IMR-90 (cell line): ENCODE results near the gene WDR5. TPM values are rescaled to one million over a fixed set of nuclear protein-coding genes. Genes with fewer than 3 reads are reported as not detected.

Experiments
- ATAC-seq: fragments of 200-7000 bp; cut with Tn5 transposase; 2 replicates; pipeline ENCODE4 v1.9.1; 2020; ENCODE audit warnings: low read depth, mild to moderate bottlenecking, moderate library complexity
- BruUV-seq: library from RNA; stranded (reverse); fragments of 400-500 nt; replicated peaks from 2 replicates; lab custom pipeline; 2021; lab: Mats Ljungman, UMichigan
- CTCF ChIA-PET: fragments of 300-600 bp; formaldehyde crosslinking; extraction: SDS; loops from one replicate; lab custom pipeline; 2021; ENCODE audit warnings: antibody characterized with exemption; lab: Yijun Ruan, JAX
- POLR2A ChIA-PET: fragments of 300-600 bp; sonication (Branson Sonifier 250); formaldehyde crosslinking; loops from one replicate; lab custom pipeline; 2022; ENCODE audit warnings: antibody characterized with exemption; ENCODE audit not compliant: unreplicated experiment; lab: Charles Lee
- DNase-seq: peaks from one replicate; pipeline ENCODE4 v3.0.0; 2013
- H2AFZ ChIP-seq: replicated peaks from 2 replicates; pipeline ENCODE3; 2013; ENCODE audit warnings: low read length, mild to moderate bottlenecking; ENCODE audit not compliant: poor library complexity
- H2AK5ac ChIP-seq: 2 replicates; pipeline ENCODE4 v1.6.1; 2013; ENCODE audit warnings: low read depth, low read length, inconsistent platforms
- H2AK9ac ChIP-seq: replicated peaks from 2 replicates; pipeline ENCODE3; 2013; ENCODE audit warnings: mild to moderate bottlenecking, low read depth, low read length, moderate library complexity; ENCODE audit not compliant: poor library complexity
- H2BK120ac ChIP-seq: 2 replicates; pipeline ENCODE4 v1.6.1; 2013; ENCODE audit warnings: low read depth, low read length, inconsistent platforms
- H2BK15ac ChIP-seq: 3 replicates; pipeline ENCODE4 v1.6.1; 2013; ENCODE audit warnings: low read depth, low read length, inconsistent platforms
- H2BK20ac ChIP-seq: 2 replicates; pipeline ENCODE4 v1.6.1; 2013; ENCODE audit warnings: low read depth, mild to moderate bottlenecking, inconsistent platforms, low read length, moderate library complexity
- H2BK5ac ChIP-seq: 2 replicates; pipeline ENCODE4 v1.6.1; 2013; ENCODE audit warnings: mild to moderate bottlenecking, low read depth, low read length, inconsistent platforms; ENCODE audit not compliant: poor library complexity, severe bottlenecking
- H3K14ac ChIP-seq: replicated peaks from 2 replicates; pipeline ENCODE4 v1.6.1; 2013; ENCODE audit warnings: low read depth, low read length, inconsistent platforms
- H3K18ac ChIP-seq: 2 replicates; pipeline ENCODE4 v1.6.1; 2013; ENCODE audit warnings: low read depth, low read length, control low read depth
- H3K23ac ChIP-seq: 2 replicates; pipeline ENCODE4 v1.6.1; 2013; ENCODE audit warnings: low read depth, low read length, inconsistent platforms
- H3K27ac ChIP-seq: 2 replicates; pipeline ENCODE4 v1.5.1; 2013; ENCODE audit warnings: mild to moderate bottlenecking, control low read depth, low read length; ENCODE audit not compliant: insufficient read depth
- H3K27me3 ChIP-seq: 2 replicates; pipeline ENCODE4 v1.6.1; 2013; ENCODE audit warnings: low read length; ENCODE audit not compliant: control insufficient read depth, insufficient read depth
- H3K36me3 ChIP-seq: 2 replicates; pipeline ENCODE4 v1.6.1; 2013; ENCODE audit warnings: low read length, mixed read lengths; ENCODE audit not compliant: control insufficient read depth, insufficient read depth
- H3K4ac ChIP-seq: 2 replicates; pipeline ENCODE4 v1.6.1; 2013; ENCODE audit warnings: low read depth, low read length, inconsistent platforms
- H3K4me1 ChIP-seq: 2 replicates; pipeline ENCODE4 v1.6.1; 2013; ENCODE audit warnings: low read length, mixed read lengths; ENCODE audit not compliant: control insufficient read depth, insufficient read depth
- H3K4me2 ChIP-seq: 2 replicates; pipeline ENCODE4 v1.6.1; 2013; ENCODE audit warnings: low read depth, mild to moderate bottlenecking, control low read depth, low read length, moderate library complexity
- H3K4me3 ChIP-seq: 2 replicates; pipeline ENCODE4 v1.5.1; 2013; ENCODE audit warnings: low read depth, mild to moderate bottlenecking, control low read depth, low read length, moderate library complexity; ENCODE audit not compliant: insufficient read depth
- H3K56ac ChIP-seq: 2 replicates; pipeline ENCODE4 v1.6.1; 2013; ENCODE audit warnings: low read length, inconsistent platforms; ENCODE audit not compliant: insufficient read depth; ENCODE audit errors: extremely low read depth
- H3K79me1 ChIP-seq, 2 experiments: 2 replicates each; pipeline ENCODE4 v1.6.1; 2013; ENCODE audit warnings: low read length in 2 of 2, inconsistent platforms in 1 of 2, low read depth in 1 of 2
- H3K9ac ChIP-seq: 2 replicates; pipeline ENCODE4 v1.6.1; 2013; ENCODE audit warnings: low read depth, low read length, control low read depth
- H3K9me1 ChIP-seq: 2 replicates; pipeline ENCODE4 v1.6.1; 2013; ENCODE audit warnings: low read length, inconsistent platforms; ENCODE audit not compliant: insufficient read depth
- H3K9me3 ChIP-seq: 2 replicates; pipeline ENCODE4 v1.6.1; 2013; ENCODE audit warnings: low read length; ENCODE audit not compliant: control insufficient read depth, insufficient read depth
- H4K20me1 ChIP-seq: 2 replicates; pipeline ENCODE4 v1.6.1; 2013; ENCODE audit warnings: low read length, inconsistent platforms; ENCODE audit not compliant: insufficient read depth
- H4K5ac ChIP-seq: 2 replicates; pipeline ENCODE4 v1.6.1; 2013; ENCODE audit warnings: mild to moderate bottlenecking, low read depth, low read length, control low read depth
- H4K8ac ChIP-seq, 2 experiments: 2 replicates each; pipeline ENCODE4 v1.6.1; 2013; ENCODE audit warnings: low read depth in 2 of 2, low read length in 2 of 2, control low read depth in 1 of 2, inconsistent platforms in 1 of 2
- H4K91ac ChIP-seq: 2 replicates; pipeline ENCODE4 v1.6.1; 2013; ENCODE audit warnings: low read depth, low read length, inconsistent platforms; ENCODE audit not compliant: insufficient read depth
- CHD1 ChIP-seq: IDR thresholded peaks from 2 replicates; pipeline ENCODE4 v1.6.1; 2012; ENCODE audit warnings: low read depth, low read length, improper control_type of control experiment
- CTCF ChIP-seq: conservative IDR thresholded peaks from 2 replicates; pipeline ENCODE4 v1.5.1; 2012; ENCODE audit warnings: mild to moderate bottlenecking, low read depth, low read length, improper control_type of control experiment
- MAZ ChIP-seq: IDR thresholded peaks from 2 replicates; pipeline ENCODE4 v1.6.1; 2012; ENCODE audit warnings: low read depth, mild to moderate bottlenecking, low read length, improper control_type of control experiment, moderate library complexity, borderline replicate concordance
- RFX5 ChIP-seq: IDR thresholded peaks from 2 replicates; pipeline ENCODE4 v1.8.0; 2012; ENCODE audit warnings: low read depth, mild to moderate bottlenecking, low read length, moderate library complexity
- WGBS, 2 experiments: methylation state at CpG; one replicate each; pipeline versions ENCODE4 v1.1.5 to v1.1.7; 2013; ENCODE audit warnings: missing lambda C conversion rate in 2 of 2; ENCODE audit not compliant: insufficient read length in 1 of 2; ENCODE audit errors: extremely low coverage in 2 of 2; 5-methylcytosine and 5-hydroxymethylcytosine counted together
- dilution Hi-C: fragments of 300-500 bp; cut with HindIII; formaldehyde crosslinking; loops from one replicate; pipeline ENCODE4 v1.14.3; 2018; ENCODE audit warnings: low sequenced_read_pairs; ENCODE audit not compliant: unreplicated experiment
- in situ Hi-C: fragments of 300-500 bp; cut with MboI; formaldehyde crosslinking; loops from 3 replicates; pipeline ENCODE4 v1.14.3; 2019; ENCODE audit warnings: low sequenced_read_pairs, inconsistent platforms, mixed read lengths
- intact Hi-C: fragments of 100-400 bp; cut with micrococcal nuclease; formaldehyde crosslinking; loops from 2 replicates; pipeline ENCODE4 v1.10.0; 2022
- polyA plus RNA-seq, 3 experiments: library from polyadenylated mRNA; depleted of rRNA; stranded (reverse); fragments of >200 nt; gene quantifications; 2 replicates each; pipeline ENCODE4 v1.2.3, GENCODE V29; 2012; ENCODE audit warnings: low replicate concordance in 1 of 3
- total RNA-seq: library from RNA; depleted of rRNA; stranded (reverse); fragments of >200 nt; gene quantifications from 2 replicates; pipeline ENCODE4 v1.2.3, GENCODE V29; 2012

WDR5 gene
- total and polyA plus RNA-seq, 2 of the 4 experiments (the other 2 are of a cell fraction) = 18.3 to 26.6 TPM

- 0 out of 2 replicates have a peak overlapping the region, but pooled peaks have one; percentile 27 for H2BK120ac ChIP-seq
- H3K9ac ChIP-seq = peak overlapping the region; percentile 82
- POLR2A ChIA-PET = no interaction called here
- in situ Hi-C loops = loop anchor here (25.0 kb wide), 1 partner anchor 348 kb away; no protein-coding TSS in a partner anchor
- H2AK9ac ChIP-seq = peak overlapping the region; percentile 96
- H3K4me1 ChIP-seq = peaks cover 18% of the 10 kb centered on the region
- peak overlapping the region; percentile 71 for H3K27ac ChIP-seq
- H3K56ac ChIP-seq = no peak overlapping the region; the same call in 1 of the 2 replicates
- no peak overlapping the region for H3K18ac ChIP-seq
- CTCF ChIA-PET = no interaction called here
- H4K91ac ChIP-seq = peak overlapping the region; percentile 5; the same call in 1 of the 2 replicates
- peaks cover under 1% of the 10 kb centered on the region; the same call in 1 of the 2 replicates for H3K36me3 ChIP-seq
- H3K4ac ChIP-seq = peak overlapping the region; percentile 87
- no peak overlapping the region for H2BK5ac ChIP-seq
- ATAC-seq = peak; percentile 3
- H3K4me2 ChIP-seq = peak overlapping the region; percentile 90
- H3K14ac ChIP-seq = peak overlapping the region; percentile 17
- peak overlapping the region; percentile 87 for H3K23ac ChIP-seq
- BruUV-seq = no TSS peak
- peak overlapping the region; percentile 66 for H4K5ac ChIP-seq
- dilution Hi-C loops = no loop called here
- H3K79me1 ChIP-seq = peaks cover 22 to 40% of the 10 kb centered on the region in 2 experiments
- H4K8ac ChIP-seq = peak overlapping the region; percentile 83 to 98
- peak overlapping the region; percentile 35; the same call in 1 of the 2 replicates for H2AK5ac ChIP-seq
- H3K9me1 ChIP-seq = peaks cover 13% of the 10 kb centered on the region; the same call in 1 of the 2 replicates
- H2BK20ac ChIP-seq = no peak overlapping the region
- TF ChIP-seq RFX5 (no peak), CTCF (no peak), CHD1 (no peak), MAZ (no peak)
- intact Hi-C loops = no loop called here
- 30% methylated on average over 4 of the region's 7 CpGs; no CpG with 5 or more reads in 1 of the 2 experiments for WGBS, 2 experiments
- peak overlapping the region; percentile 81 for H3K4me3 ChIP-seq
- peak overlapping the region; percentile 92 for H2AFZ ChIP-seq
- peaks cover 27% of the 10 kb centered on the region for H4K20me1 ChIP-seq
- no peaks in the 10 kb centered on the region for H3K9me3 ChIP-seq
- no peak for DNase-seq
- no peaks in the 10 kb centered on the region for H3K27me3 ChIP-seq
- H2BK15ac ChIP-seq = no peak overlapping the region
Observed at GRCh38 chr9:134134949-134135342, 936 bp upstream of the WDR5 start.
